ENCODE results near the gene IL18RAP.

IL18RAP gene

DNA sequence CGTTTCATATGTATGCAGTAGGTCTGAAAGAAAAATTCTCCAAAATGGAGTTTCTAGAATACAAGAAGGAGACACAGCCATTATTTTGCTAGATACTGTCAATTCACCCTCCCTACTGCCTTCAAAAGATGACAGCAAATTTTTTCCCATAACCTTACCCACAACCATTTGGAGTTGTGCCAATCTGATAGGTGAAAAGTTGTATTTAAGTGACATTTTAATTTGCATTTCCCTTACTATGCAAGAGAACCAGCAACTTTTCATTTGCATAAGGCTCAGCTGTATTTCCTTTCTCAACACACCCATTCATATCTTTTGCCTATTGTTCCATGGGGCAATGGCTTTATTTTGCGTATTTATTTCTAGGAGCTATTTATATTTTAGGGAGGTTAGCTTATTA lies 31.4 kb upstream of the IL18RAP start:
- DNase-seq (ENCODE audit: extremely low read depth, low read depth), result no peak

DNA sequence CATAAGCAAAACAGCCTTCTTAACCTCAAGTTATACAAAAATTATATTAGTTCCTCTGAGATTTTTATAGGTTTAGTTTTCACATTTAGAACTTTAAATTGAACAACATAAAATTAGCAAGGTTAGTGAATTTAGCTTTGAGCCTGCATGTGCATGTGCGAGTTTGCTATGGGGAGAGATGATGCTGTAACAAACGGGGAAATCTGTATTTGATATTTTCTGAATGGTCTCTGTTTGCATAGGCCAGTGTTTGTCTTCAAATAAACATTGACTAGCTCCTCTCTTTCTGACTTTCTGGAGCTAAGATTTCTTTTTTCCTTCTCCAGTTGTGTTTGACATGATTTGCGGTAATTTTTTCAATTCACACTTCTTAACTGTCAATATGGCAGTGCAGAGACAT lies 30.9 kb upstream of the IL18RAP start:
- TF ChIP-seq, protein P1, sequence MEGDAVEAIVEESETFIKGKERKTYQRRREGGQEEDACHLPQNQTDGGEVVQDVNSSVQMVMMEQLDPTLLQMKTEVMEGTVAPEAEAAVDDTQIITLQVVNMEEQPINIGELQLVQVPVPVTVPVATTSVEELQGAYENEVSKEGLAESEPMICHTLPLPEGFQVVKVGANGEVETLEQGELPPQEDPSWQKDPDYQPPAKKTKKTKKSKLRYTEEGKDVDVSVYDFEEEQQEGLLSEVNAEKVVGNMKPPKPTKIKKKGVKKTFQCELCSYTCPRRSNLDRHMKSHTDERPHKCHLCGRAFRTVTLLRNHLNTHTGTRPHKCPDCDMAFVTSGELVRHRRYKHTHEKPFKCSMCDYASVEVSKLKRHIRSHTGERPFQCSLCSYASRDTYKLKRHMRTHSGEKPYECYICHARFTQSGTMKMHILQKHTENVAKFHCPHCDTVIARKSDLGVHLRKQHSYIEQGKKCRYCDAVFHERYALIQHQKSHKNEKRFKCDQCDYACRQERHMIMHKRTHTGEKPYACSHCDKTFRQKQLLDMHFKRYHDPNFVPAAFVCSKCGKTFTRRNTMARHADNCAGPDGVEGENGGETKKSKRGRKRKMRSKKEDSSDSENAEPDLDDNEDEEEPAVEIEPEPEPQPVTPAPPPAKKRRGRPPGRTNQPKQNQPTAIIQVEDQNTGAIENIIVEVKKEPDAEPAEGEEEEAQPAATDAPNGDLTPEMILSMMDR (IDR thresholded peaks at IDR 0.05; ENCODE audit: low read depth, low read length), result no peak
- DNase-seq (ENCODE audit: extremely low read depth, low read depth), result no peak

More for the DNA sequence above, 31.4 kb upstream of the IL18RAP start:
- TF ChIP-seq, protein P1 (IDR thresholded peaks at IDR 0.05; ENCODE audit: low read depth, low read length), result no peak

DNA sequence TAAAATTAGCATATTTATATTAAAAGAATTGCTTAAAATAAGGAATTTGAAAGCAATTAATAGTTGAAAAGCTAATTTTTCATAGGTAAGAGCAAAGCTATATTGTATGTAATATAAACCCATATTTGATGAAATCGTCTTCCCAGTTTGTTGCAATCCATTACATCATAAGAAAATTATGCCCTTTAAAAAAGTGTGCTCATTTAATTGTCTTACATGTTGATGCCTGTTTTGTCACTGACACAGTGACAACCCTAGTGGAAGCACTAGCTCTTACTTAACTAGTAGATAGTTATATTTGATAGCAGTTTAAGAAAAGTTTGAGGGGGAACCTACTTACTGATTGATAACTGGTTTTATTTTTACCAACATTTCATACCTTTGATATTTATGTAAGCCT lies 30.0 kb upstream of the IL18RAP start:
- DNase-seq (ENCODE audit: extremely low read depth, low read depth), result no peak
- TF ChIP-seq, protein P1 (IDR thresholded peaks at IDR 0.05; ENCODE audit: low read depth, low read length), result no peak

DNA sequence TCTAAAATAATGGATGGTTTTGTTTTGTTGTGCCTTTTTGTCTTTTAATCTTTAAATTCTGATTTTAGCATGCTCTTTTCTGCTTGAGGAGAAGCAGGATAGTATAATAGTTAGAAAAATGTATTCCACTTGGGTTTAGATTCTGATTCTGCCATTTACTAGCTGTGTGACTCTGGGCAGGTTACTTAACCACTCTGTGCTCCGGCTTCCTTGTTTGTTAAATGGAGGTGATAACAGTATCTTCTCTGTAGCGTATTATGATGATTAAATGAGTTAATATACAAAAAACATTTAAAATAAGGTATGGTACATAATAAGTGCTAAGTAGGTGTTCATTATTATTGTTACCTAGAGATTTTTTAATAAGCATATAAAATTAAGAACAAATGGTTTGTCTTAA lies 26.9 kb upstream of the IL18RAP start:
- TF ChIP-seq, protein P1 (IDR thresholded peaks at IDR 0.05; ENCODE audit: low read depth, low read length), result no peak
- no peak for DNase-seq (ENCODE audit: extremely low read depth, low read depth)

DNA sequence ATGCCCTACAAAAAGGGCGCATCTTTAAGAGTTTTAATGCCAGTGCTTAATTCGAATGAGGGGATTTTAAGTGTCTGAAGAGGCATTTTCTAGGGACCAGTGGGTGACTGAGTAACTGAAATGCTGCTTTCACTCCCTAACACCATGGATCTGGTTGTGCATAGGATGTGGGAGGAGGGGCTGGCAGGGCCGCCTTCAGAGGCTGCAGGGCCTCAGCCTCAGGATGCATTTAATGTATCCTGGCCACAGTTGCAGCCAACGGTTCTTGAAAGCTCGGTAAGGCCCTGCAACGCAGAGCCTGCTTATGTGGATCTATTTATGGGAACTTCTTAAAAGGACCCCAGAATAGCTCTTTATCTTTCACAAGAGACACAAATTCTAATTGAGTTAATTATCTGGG lies 25.8 kb upstream of the IL18RAP start:
- DNase-seq (ENCODE audit: extremely low read depth, low read depth), result no peak
- TF ChIP-seq, protein P1 (IDR thresholded peaks at IDR 0.05; ENCODE audit: low read depth, low read length), result no peak

DNA sequence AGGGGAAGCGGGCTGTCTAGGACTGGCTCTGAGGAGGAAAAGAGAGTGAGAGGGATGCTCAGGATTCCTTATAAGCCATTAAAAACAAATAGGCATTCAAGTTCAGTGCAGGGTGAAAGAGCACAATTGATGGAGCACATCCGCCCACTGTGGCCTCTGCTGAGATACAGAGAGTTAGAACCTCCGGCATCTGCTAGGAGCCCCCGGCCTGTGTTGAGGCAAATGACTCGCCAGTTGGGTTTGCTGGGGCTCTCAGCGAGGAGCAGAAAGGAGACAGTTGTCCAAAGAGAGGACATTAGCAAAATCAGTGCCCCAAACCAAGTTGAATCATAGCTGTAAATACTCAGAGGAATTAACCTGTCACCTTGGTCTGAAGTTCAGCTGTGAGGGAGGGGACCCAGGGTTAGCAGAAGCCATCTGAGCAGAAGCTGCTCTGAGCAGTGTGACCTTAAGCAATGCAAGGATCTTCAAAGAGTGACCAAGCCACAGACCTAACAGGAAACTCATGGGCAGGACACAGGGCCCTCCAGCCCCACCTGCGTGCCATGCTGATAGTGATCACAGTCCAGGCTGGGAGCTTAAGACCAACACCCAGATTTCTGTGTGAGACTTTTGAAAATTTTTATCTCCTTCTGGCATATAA lies 23.3 kb upstream of the IL18RAP start:
- DNase-seq (ENCODE audit: extremely low read depth, low read depth), result no peak
- TF ChIP-seq, protein P1 (IDR thresholded peaks at IDR 0.05; ENCODE audit: low read depth, low read length), result no peak

DNA sequence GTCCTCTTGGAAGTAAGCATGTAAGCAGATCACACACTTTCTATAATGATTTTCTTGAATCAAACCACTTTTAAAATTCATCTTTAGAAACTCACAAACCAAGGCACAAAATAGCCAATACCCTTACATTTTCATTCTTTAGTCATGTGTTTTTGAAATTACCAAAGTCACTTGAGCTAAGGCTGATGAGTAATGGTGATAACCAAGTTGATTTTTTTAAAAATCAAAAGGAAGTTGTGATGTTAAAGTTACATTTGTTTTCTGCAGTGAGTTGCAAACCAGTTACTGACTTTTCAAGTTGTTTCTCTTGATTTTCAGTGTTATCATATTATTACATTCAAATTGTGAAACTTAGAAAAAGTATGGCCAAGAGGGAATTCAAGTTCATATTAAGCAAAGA lies 21.5 kb upstream of the IL18RAP start:
- TF ChIP-seq, protein P1 (IDR thresholded peaks at IDR 0.05; ENCODE audit: low read depth, low read length), result no peak
- DNase-seq (ENCODE audit: extremely low read depth, low read depth), result no peak
